ENCODE data around the gene RPS6KB2. TPM values are rescaled to one million over a fixed set of nuclear protein-coding genes. Genes with fewer than 3 reads are reported as not detected.

The RPS6KB2 gene
- total RNA-seq, 4 donors from 2014 or later, result 27.4 to 45.0 (median 30.7) TPM

DNA sequence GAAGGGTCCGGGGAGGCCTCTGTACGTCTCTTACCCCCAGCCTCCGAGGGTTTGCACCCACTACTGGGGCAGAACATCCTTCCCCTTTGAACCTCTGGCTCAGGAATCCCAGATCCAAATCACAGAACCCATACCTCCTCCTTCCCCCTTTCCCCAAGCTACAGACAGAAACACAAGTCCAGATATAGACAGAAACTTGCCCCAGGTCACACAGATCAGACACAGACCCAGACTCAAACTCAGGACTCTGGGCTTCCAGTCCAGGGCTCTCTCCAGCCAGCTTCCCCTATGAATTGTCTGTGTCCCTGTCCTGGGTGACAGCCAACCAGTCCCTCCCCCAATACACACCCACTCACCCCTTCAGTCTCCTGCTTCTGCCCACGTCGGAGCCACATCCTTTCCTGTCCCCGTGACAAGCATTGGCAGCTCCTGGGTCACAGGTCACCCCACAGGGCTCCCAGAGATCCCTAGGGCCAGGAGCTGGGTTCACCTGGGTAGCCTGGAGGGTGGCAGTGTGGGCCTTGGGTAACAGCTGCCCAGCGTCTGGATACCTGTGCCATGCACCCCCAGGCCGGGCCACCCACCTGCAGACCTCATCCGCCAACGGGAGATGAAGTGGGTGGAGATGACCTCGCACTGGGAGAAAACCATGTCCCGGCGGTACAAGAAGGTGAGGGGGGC is 23.6 kb upstream of the RPS6KB2 start:
- no peak for DNase-seq (ENCODE audit: low spot score)
- no peak for ATAC-seq (ENCODE audit: low FRiP score)
- TF ChIP-seq, protein P1, sequence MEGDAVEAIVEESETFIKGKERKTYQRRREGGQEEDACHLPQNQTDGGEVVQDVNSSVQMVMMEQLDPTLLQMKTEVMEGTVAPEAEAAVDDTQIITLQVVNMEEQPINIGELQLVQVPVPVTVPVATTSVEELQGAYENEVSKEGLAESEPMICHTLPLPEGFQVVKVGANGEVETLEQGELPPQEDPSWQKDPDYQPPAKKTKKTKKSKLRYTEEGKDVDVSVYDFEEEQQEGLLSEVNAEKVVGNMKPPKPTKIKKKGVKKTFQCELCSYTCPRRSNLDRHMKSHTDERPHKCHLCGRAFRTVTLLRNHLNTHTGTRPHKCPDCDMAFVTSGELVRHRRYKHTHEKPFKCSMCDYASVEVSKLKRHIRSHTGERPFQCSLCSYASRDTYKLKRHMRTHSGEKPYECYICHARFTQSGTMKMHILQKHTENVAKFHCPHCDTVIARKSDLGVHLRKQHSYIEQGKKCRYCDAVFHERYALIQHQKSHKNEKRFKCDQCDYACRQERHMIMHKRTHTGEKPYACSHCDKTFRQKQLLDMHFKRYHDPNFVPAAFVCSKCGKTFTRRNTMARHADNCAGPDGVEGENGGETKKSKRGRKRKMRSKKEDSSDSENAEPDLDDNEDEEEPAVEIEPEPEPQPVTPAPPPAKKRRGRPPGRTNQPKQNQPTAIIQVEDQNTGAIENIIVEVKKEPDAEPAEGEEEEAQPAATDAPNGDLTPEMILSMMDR (IDR thresholded peaks at IDR 0.05), result no peak

GRCh38 chr11:67405196-67405567 is 23.1 kb upstream of the RPS6KB2 start:
- ATAC-seq (ENCODE audit: low FRiP score) (no peak), DNase-seq (ENCODE audit: low spot score) (no peak)
- TF ChIP-seq, protein P1 (IDR thresholded peaks at IDR 0.05), result no peak

- ATAC-seq (ENCODE audit: low FRiP score), result no peak
- TF ChIP-seq, protein P1 (IDR thresholded peaks at IDR 0.05), result no peak
- DNase-seq (ENCODE audit: low spot score), result no peak
Observed at GRCh38 chr11:67405688-67406339, 22.5 kb upstream of the RPS6KB2 start.

DNA sequence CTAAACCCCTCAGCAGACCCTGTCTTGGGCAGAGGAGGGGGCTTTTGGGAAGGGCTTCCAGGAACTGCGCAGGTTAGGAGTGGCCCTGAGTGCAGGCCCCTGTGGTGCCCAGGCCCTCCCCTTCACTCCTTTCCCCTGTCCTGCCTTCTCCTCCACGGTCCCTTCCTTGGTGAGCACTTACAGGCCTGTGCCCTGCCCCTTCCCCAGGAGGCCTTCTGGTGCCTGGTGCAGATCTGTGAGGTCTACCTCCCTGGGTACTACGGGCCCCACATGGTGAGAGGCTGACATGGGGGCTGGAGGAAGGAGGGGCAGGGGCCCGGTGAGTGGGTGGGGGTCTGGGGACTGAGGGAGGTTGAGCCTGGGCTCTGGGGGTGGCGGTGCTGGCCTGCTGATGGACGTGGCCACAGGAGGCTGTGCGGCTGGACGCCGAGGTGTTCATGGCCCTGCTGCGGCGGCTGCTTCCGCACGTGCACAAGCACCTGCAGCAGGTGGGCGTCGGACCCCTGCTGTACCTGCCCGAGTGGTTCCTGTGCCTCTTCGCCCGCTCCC is 21.8 kb upstream of the RPS6KB2 start:
- DNase-seq (ENCODE audit: low spot score) (no peak), ATAC-seq (ENCODE audit: low FRiP score) (no peak)
- TF ChIP-seq, protein P1 (IDR thresholded peaks at IDR 0.05), result no peak

GRCh38 chr11:67406969-67407687 is 21.2 kb upstream of the RPS6KB2 start:
- TF ChIP-seq, protein P1 (IDR thresholded peaks at IDR 0.05), result no peak
- DNase-seq (ENCODE audit: low spot score), result no peak
- no peak for ATAC-seq (ENCODE audit: low FRiP score)

- TF ChIP-seq, protein P1 (IDR thresholded peaks at IDR 0.05), result no peak
- ATAC-seq (ENCODE audit: low FRiP score), result no peak
- no peak for DNase-seq (ENCODE audit: low spot score)
Observed at GRCh38 chr11:67407688-67408163, 20.6 kb upstream of the RPS6KB2 start.
